Parietal lobe (tissue), 2 donors: ENCODE data around the gene BTN2A1. TPM values are rescaled to one million over a fixed set of nuclear protein-coding genes. Genes with fewer than 3 reads are reported as not detected.

Experiments
- small RNA-seq: library from RNA; depleted of rRNA; stranded (forward); fragments of <200 nt; gene quantifications from one replicate; pipeline ENCODE3, GENCODE V24; 2014; ENCODE audit warnings: low replicate concordance
- total RNA-seq: library from RNA; depleted of rRNA; stranded (reverse); fragments of >200 nt; gene quantifications from one replicate; pipeline ENCODE4 v1.2.3, GENCODE V29; 2014

The BTN2A1 gene
- 13.8 TPM for total RNA-seq

DNA sequence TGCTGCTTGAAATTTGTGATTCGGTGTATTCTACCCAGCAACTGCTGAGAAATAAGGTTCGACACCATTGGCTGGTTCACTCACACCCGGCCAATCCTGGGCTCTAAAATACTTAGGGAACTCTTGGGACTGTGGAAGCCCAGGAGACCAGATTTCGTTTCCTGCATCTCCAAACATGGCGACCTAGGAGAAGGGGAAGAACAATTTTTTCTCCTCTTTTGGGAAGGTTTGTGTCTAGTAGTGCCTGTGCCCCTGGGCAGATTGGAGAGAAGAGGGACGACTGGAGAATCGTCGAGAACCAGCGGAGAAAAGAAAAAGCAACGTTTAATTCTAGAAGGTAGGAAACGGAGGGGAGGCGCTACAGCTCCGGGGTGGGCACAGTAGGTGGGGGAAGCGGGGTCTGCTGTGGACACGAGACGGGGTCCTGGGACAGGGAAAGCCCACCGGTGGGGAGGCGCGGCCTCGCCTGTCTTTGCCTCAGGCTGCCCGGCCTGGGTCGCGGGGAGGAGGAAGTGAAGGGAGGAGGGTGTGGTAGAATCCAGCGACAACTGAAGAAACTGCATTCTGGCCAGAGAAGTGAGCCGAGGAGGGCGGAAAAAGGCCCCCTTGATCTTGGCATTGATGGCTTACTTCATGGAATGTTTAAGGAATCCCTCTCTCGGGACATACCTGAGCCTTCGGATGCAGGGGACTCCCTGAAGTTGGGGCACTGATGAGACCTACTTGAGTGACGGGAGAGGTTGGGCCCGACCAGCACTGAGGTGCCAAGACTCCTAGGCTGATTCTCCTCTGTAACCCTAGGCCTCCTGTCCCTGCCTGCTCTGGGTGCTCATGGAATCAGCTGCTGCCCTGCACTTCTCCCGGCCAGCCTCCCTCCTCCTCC, at the start of gene BTN2A1:
BTN2A1 (plus strand) TSS at position 150 of the 883 bp plus-strand sequence; CDS start at position 832, 682 bp downstream.

GRCh38 chr6:26500102-26500501, 42.3 kb downstream of the BTN2A1 start, which contains the start of gene BTN1A1:
BTN1A1 (plus strand) TSS chr6:26500303; CDS start chr6:26501287, 984 bp downstream.

Small RNAs within 50 kb of the gene (small RNA-seq; reads per million reads assigned to genes)
- gene RNU6-502P = not detected

Other genes with a start within 250 kb of the BTN2A1 start
- gene BTN3A2, start 92.8 kb upstream of the BTN2A1 start, total RNA-seq = 7.2 TPM
- gene BTN2A2, start 74.8 kb upstream of the BTN2A1 start, total RNA-seq = 6.6 TPM
- gene BTN3A1, start 55.7 kb upstream of the BTN2A1 start, total RNA-seq = 28.5 TPM
- 4.1 TPM for gene BTN3A3, start 17.5 kb upstream of the BTN2A1 start, total RNA-seq
- gene BTN1A1, start 42.3 kb downstream of the BTN2A1 start, total RNA-seq = not detected
- gene HMGN4, start 80.4 kb downstream of the BTN2A1 start, total RNA-seq = 56.0 TPM
- 11.0 TPM for gene ABT1, start 139.0 kb downstream of the BTN2A1 start, total RNA-seq
- 35.7 TPM for gene ZNF322, start 201.8 kb downstream of the BTN2A1 start, total RNA-seq